NOMO-1 treated with DMSO at 0.1 percent for 48 hours (cell line): ENCODE data around the gene THSD7A.

Experiments used
- DNase-seq: peaks from one replicate; lab custom pipeline; 2025; ENCODE audit not compliant: unreplicated experiment; lab: John Stamatoyannopoulos, UW

THSD7A gene, protein sequence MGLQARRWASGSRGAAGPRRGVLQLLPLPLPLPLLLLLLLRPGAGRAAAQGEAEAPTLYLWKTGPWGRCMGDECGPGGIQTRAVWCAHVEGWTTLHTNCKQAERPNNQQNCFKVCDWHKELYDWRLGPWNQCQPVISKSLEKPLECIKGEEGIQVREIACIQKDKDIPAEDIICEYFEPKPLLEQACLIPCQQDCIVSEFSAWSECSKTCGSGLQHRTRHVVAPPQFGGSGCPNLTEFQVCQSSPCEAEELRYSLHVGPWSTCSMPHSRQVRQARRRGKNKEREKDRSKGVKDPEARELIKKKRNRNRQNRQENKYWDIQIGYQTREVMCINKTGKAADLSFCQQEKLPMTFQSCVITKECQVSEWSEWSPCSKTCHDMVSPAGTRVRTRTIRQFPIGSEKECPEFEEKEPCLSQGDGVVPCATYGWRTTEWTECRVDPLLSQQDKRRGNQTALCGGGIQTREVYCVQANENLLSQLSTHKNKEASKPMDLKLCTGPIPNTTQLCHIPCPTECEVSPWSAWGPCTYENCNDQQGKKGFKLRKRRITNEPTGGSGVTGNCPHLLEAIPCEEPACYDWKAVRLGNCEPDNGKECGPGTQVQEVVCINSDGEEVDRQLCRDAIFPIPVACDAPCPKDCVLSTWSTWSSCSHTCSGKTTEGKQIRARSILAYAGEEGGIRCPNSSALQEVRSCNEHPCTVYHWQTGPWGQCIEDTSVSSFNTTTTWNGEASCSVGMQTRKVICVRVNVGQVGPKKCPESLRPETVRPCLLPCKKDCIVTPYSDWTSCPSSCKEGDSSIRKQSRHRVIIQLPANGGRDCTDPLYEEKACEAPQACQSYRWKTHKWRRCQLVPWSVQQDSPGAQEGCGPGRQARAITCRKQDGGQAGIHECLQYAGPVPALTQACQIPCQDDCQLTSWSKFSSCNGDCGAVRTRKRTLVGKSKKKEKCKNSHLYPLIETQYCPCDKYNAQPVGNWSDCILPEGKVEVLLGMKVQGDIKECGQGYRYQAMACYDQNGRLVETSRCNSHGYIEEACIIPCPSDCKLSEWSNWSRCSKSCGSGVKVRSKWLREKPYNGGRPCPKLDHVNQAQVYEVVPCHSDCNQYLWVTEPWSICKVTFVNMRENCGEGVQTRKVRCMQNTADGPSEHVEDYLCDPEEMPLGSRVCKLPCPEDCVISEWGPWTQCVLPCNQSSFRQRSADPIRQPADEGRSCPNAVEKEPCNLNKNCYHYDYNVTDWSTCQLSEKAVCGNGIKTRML (N-terminal part only)

DNA sequence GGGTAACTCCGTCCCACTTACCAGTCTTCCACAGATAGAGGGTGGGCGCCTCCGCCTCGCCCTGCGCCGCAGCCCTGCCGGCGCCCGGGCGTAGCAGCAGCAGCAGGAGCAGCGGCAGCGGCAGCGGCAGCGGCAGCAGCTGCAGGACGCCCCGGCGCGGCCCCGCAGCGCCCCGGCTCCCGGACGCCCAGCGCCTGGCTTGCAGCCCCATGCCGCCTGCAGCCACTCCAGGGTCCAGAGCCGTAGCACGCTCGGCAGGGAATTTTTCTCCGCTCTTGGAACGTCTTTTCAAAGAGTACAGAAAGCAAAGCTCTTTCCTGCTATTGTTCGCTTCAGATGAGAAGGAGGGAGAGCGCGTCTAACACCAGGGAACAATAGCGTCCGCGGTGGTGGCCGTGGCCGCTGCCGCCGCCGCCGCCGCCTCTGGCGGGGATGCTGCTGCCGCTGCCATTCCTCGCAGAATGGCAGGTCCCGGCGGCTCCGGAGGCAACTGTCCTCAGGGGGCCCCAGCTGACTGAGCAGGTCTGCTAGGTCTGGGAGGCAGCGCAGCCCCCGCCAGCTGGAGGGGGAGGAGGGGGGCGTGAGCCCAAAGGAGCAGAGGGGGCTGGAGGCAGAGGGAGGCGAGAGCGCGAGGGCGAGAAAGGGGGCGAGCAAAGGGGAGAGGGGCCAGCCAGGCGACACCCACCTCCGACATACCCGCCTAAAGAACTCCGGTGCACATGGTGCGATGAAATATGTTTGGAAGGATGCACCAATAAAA, at the start of gene THSD7A:
TSS of gene THSD7A (minus strand) at position 463 of the 760 bp plus-strand sequence. CDS start at position 211, 252 bp downstream.
- DNase-seq = no peak

DNA sequence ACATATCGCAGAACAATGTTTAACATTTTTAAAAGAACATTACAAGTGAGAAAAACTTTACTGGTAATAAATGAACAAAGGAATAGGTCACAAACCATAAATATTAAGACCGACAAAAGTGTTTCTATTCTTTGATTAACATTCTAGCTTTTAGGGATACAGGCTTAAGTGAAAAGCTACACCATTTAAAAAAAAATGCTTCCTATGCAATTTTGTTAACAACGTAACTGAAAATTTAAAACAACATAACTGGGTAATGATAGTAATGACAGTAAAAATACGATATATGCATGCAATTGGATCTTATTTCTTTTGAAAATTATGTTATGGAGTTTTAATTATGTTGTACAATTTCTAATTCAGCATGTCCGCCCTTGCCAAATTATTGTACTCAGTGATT, 49.7 kb upstream of the THSD7A start:
- no peak for DNase-seq

DNA sequence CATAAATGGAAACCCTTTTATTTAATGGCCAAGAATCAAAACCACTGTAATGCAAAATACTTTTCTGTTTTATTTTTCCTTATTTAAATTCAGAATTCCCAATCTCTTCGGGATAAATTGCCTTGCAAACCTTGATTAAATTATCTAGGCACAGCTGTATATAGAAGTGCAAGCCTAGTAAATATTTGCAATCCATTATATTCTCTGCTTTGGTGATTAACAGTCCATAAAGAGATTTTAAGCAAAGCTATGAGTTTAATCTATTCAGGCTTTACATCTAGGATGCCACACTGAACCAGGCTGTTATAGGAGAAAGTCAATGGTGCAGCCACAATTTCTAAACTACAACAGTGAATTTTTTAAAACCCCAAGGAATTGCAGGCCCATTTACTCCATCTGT, 43.6 kb upstream of the THSD7A start:
- DNase-seq = no peak

DNA sequence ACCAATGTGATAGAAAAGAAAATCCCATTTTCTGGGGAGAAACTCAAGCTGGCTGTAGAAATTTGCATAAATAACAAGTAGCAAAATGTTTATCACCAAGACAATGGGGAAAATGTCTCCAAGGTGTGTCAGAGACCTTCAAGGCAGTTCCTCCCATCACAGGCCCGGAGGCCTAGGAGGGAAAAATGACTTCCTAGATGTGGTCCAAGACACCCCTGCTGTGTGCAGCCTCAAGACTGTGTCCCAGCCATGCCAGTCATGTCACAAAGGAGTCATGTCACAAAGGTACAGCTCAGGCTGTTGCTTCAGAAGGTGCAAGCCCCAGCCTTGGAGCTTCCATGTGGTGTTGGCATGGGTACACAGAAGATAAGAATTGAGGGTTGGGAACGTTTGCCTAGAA, 33.7 kb upstream of the THSD7A start:
- no peak for DNase-seq

DNA sequence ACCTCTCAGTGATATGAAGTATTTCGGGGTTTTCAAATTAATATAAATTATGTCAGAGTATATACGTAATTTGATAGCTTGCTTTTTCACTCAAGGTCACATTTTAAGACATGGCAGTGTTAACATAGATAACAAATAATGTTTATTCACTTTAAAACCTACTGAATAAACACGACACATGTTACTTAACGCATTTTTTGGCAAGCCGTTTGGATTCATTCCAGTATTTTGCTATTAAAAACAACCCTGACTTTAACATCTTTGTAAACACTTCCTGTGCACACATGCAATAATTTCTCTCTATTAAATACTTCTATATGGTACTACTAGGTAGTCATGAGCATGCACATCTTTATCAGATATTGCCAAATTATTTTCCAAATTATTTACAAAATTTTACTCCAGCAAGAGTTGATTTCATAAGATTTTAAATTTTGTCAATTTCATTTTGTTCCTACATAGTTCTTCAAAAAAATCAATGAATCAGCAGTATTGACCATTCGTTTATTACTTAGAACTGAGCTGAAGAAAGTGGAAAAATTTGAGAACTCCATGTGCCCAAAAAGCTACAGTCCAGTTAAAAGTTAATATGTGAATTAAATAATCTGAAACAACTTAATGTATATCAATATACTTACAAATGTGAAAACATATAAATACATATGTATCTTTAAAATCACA, 26.8 kb upstream of the THSD7A start:
- DNase-seq = no peak

DNA sequence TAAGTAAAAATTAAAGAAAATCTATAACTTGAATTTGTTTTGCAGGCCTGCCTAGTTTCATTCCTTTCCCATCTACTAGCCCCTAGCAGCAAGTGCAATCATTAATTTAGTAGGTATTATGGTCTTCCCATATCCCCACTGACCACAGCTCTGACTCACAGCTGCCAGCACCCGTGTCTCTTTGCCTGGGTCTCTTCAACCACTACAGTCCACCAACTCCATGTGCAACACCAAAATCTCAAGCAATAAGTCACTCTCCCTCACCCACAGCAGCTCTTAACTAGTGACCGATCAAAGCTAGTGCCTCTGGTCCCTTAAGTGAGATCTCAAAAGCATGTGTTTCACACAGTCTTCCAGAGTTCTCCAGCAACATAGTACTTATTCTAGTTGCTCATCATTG, 26.0 kb upstream of the THSD7A start:
- no peak for DNase-seq

DNA sequence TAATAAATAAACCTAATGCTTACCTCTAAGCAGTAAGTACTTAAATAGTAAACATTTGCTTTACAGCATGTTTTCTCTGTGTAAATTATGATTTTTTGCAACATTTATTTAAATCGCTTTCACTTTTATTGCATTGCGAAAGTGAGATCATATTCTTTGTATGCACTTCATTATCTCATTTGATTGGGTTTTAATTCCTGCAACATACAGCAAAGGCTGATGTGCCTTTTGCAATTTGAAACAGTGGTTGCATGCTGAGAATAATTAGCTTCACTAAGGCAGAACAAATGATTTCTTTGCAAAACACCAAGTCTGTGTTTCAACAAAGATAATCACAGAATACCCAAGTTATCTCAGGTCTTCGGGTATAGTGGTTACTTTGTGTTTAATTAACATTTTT, 16.3 kb upstream of the THSD7A start:
- DNase-seq = no peak

DNA sequence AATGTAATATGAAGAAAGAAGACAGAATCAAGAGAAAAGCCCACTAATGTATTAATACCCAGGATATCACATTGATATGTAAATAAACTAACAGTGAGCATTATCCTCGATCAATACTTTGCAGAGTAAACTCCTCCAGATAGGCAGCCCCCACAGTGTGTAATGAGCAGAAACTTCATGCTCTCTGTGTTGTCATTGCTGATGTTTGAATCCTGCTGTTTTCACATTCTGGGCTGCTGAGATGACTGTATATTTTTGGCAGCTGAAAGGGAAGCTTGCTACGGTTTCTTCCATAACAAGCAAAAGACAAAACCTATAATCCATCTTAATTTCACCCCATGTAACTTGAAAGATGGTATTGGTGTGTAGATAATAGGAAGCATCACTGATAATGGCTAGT, 15.3 kb upstream of the THSD7A start:
- DNase-seq = no peak

DNA sequence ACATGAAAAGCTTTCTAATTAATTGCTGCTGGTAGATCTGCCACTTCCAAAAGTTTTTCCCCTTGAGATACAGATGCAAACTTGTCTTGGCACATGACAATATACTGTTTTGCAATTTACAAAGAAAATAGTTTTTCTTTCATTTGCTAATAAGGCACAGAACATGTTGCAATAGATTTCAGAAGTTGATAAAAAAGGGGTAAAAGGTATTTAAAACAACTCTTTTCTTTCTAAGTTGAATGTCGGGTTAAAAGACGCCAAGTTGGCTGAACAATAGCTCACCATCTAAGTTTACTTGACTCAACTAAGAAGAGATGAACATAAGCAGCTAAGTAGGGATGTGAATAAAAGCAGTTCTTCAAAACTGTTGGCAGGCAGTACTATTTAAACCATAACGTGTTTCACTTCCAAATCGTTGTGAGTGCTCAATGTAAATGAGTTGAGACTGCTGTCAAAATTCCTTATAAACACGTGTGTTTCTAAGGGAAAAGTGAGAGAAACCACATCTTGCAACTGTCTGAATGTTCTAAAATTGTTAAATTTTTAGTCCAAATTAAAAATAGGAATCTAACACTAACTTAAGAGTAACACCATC, 14.5 kb upstream of the THSD7A start:
- DNase-seq = no peak

DNA sequence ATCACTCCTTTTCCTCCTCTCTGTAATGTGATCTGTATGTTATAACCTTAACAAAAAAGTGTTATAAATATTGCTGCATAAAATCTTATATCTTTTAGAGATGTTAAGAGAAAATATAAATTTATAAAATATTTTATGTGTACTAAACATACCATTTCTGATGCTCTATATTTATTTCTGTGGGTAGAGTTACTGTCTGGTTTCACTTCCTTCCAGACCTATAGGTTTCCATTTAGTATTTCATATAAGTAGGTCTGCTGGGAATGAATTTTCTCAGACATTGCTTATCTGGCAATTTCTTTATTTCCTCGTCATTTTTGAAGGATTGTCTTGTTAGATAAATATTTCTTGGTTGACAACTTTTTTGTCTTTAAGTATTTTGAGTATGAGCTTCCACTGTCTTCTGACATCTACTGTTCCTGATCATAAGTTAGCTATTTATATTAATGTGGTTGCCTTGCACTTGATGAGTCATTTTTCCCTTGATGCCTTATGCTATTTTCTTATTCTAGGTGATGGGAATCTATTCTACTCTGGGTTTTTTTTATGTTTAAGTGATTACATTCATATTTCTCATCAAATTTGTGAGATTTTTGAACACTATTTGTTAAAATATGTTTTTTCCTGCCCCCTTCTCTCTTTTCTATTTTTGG, 11.2 kb upstream of the THSD7A start:
- DNase-seq = peak; percentile 21

DNA sequence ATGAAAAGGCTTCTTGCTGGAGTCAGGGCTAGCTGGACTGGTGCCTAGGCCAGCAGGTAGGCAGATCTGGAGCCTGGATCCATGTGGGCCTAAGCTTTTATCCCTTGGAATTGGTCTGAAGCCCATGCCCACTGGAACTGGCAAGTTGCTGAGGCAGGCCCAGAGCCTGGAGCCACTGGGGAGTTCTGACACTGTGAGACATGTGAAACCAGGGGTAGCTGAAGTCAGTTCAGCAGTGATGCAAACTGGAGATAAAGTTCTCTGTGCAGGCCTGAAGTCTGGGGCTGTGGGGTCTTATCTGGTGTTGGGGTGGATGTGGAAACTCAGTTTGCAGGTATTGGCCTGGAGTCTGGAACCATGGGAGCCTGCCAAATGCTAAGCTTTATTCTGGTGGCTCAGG, 9.7 kb upstream of the THSD7A start:
- DNase-seq = no peak

DNA sequence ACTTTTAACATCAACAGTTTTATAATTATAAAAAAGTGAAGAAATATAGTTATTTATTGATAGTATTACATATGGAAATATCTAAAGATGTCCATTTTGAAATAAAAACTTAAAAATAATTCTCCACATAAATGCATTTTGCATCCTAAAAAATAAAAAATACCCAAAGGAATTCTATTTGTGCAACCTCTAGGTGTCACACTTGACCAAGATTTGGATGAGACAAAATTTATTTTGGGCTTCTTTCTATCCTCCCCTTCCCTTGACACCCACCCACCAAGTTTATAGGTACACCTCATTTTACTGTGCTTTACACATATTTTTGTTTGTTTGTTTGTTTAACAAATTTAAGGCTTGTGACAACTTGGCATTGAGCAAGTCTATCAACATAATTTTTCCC, 3.3 kb upstream of the THSD7A start:
- no peak for DNase-seq

DNA sequence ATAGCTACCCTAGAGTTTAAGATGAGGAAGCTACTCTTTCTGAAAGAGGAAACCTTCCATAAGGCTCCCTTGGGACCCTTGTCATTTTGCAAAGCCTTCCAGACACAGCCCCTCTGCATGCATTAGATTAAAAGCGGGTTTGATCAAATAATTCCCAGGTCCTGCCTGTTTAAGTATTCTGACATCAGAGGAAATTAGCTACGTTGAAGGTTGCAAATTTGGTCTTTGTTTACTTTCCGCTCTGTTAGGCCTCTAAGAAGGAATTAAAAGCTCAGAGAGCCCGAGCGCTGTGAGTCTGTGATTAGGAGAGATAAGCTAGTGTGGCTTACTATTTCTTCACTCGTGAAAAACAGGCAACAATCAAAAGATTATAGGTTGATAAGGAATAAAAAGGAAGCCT, 1.4 kb upstream of the THSD7A start:
- DNase-seq = no peak

DNA sequence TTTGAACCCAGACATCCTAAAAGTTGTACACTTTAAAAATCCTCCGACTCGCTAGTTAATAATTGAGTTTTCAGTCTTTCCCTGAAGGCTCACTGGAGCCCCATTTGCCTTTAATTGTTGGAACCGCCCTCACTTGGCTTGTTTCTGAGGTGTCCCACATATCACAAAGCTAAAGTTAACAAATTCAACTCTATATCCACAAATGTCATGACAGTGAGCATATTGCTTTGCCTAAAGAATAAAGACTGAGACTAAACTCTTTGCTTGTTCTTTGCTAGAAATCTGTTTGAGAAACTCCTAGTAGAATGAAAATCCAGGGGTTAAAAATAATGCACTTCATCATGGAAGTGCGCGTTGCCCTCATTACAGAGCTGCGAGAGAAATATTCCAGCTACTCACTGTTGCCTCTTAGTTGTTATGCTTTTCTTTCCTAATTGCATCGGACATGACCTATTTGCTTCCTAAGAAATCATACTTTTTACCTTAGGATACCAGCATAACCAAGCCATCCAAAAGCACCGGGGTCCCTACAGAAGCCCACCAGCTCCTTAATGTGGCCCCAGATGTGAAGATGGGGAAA, 752 bp downstream of the THSD7A start:
- no peak for DNase-seq

DNA sequence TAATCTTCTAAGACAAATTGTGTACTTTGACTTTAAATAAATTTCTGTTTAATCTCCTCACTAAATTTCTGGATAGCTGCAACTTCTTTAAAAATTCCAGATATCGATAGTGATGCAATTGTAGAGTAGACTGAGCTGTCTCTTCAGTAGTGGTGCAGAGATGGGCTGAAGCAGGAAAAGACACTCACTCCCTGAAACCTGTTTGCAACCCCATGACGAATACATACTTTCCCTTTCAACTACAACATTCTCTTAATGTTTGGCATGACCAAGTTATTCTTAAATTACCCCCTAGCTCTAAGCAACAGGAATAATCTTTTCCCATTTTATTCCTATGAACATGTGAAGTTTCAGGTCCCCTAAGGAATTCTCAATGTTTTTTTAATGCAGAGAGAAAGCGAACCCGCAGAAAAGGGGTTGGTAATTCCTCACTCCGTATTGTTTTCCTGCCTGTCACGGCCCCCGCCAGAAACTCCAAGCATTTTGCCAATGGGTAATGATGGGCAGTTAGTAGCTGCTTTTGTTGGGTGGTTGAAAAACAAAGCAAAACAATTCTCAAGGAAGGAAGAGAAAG, 1.3 kb downstream of the THSD7A start:
- no peak for DNase-seq

DNA sequence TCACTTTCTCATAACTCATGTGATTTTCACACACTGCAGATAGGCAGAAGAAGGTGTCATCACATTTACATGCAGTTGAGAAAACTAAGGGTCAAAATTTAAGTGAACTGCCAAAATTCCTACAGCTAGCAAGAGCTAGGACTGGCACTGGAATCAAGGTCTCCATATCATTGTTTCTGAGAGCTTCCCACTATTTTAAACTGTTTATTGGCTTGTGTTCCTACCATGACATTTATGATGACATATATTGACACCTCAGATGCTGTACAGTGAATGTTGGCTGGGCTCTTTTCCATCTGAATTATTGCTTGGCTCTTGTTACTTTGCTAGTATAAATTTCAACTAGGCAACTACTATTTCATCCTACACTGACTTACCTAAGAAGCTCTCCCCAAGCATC, 2.0 kb downstream of the THSD7A start:
- DNase-seq = no peak

DNA sequence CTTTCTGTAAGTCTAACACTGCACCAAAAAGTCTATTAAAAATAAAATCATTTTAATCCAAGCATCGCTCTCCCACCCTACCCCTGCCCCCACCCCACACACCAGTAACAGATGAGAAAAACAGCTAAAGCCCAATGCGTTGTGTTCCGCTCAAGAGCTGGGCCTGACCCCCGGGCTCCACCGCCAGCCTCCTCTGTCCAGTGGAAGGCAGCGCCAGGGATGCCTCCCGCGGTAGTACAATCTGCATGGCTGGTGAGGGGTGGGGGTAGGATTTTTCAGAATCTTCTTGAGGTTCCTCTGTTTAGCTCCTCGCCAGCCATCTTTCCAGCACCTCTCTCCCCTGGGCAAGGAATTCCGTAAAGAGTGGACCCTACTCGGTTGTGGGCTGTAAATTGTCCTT, 12.1 kb downstream of the THSD7A start:
- no peak for DNase-seq

DNA sequence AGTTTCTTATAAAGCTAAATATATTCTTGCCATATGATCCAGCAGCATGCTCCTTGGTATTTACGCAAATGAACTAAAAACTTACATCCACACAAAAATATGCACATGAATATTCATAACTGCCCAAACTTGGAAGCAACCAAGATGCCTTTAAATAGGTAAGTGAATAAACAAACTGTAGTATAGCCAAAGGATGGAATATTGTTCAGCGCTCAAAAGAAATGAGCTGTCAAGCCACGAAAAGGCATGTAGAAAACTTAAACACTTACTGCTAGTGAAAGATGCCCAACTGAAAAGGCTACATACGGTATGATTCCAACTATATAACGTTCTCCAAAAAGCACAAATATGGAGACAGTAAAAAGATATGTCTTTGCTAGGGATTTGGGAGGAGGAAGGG, 12.7 kb downstream of the THSD7A start:
- no peak for DNase-seq

DNA sequence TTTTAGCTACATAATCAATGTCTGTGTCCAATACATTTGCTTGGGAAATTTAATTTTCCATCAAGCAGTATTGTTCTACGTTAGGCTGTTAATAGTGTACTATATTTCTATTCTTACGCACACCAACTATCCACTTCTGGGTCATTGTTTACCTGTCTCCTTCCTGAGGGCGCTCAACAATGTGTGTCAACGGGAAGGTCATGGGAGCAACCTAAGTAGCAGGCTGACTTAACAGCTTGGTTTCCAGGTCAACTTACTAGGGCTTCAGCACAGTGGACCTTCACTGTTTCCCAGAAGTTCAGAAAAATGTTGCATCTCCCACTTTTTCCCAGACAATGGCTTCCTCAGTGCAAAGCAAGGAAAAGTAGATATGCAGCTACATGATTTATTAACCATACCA, 13.7 kb downstream of the THSD7A start:
- no peak for DNase-seq
